Activated CD4-positive, CD25-positive, alpha-beta regulatory T cell treated with anti-CD3 and anti-CD28 coated beads, Interleukin-2, amount 50 U/mL, for 16 hours (primary cell): ENCODE results near the gene PCAT6.
"Not testable (repeated sequence)": the region's sequence is repeated elsewhere in the genome, so short reads cannot be mapped to it uniquely, and the experiment has no call there.

Source experiments
- DNase-seq: peaks from one replicate; pipeline ENCODE4 v3.0.0-alpha.2; 2020; ENCODE audit warnings: low read depth, low spot score

The PCAT6 gene

DNA sequence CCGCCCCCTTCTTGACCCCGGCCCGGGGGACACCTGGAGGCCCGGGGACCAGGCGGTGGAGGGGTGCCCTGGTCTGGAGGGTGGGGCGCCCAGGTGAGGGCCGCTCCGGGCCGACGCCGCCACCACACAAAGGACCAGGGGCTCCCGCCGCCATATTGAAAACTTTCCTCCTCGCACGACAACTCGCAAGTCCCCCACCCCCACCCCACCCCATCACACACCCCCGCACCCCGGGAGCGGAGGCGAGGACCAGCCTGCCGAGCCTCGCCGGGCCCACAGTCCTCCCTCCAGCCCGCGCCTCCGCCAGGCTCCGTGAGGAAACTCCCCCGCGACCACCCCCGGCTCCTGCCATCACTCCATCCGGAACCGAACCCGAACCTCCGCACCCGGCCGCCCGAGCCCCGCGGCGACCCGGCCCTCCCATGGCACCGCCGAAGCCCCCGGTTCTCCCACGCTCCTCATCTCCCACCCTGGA, 3.3 kb upstream of the PCAT6 start:
- no peak for DNase-seq

DNA sequence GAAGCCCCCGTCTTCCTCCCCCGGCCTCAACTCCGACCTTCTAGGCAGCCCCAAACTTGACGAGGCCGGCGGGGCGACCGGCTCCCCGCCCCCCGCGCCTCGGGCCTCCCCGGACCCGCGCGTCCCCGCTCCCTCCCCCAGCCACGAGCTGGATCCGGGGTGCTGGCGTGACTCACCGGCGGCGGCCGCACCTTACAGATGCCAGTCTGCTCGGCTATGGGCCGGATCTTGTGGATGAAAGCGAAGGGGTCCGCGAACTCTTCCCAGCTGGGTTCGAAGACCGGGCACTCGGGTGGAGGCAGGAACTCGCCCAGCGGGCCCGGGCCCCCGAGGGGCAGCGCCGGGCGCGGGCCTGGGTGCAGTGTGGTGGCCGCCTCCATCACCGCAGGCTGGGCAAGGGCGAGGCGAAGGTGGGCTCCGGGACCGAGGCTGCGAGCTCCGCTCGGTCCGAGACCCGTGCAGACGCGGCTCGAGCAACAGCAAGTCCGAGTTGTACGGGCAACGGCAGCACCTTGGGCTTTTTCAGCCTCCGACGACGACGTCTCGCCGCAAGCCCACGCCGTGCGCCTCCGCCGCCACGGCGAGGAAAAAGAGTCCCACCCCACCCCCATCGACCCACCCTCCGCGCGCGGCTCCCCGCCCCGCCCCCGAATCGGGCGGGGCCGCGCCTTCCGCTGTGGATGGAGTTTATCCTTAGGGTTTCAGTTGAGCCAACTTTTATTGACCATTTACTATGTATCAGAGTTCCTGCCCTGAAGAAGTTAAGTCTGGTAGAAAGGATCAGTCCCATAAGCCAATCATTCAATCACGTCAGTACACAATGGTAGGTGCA, 2.6 kb upstream of the PCAT6 start, which contains the start of gene KDM5B:
Gene KDM5B (minus strand): TSS at position 496 of the 832 bp plus-strand sequence. CDS start 116 bp downstream, at position 380.
- peak; percentile 27 for DNase-seq

DNA sequence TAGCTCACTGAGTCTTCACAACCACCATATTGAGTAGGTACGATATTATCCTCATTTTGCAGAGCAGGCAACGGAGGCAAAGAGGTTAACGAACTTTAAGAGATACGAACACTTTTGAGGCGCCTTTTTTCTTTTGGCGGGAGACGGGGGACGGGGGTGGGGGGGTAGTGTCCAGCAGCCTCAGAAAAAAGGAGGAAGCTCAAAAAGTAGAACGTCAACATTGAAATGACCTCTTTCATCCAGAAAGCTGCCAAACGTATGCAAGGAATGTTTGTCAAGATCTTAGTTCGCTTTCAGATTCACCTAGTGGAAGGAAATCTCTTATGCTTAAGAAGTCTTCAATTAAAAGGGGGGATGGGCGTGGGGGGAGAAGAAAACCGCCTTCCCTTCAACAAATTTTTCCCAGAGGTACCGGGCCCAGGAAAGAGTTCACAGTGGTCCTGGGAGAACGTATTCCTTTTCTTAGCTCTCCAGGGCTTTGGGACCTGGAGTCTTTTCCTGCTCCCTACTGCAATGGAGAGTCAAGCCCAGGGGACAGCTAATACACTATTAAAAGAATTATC, 1.1 kb upstream of the PCAT6 start:
- no peak for DNase-seq

DNA sequence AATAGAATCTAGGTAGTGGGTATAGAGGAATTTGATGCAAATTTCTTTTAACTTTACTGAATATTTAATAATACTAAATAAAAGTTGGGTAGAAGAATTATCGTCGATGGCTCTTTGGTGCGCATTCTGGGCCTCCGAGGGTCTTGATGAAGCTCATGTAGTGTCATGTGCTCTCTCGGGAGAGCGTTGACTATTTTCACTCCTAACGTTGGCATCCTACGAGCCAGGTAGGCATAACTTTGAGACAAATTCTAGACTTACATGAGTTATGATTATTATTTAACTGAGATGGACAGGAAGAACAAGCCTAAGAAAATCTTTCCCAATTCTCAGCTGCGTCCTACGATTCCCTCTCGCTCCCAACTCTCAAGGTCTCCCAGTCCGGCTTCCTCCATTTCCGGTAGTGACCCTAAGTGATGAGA, 550 bp upstream of the PCAT6 start:
- no peak for DNase-seq

DNA sequence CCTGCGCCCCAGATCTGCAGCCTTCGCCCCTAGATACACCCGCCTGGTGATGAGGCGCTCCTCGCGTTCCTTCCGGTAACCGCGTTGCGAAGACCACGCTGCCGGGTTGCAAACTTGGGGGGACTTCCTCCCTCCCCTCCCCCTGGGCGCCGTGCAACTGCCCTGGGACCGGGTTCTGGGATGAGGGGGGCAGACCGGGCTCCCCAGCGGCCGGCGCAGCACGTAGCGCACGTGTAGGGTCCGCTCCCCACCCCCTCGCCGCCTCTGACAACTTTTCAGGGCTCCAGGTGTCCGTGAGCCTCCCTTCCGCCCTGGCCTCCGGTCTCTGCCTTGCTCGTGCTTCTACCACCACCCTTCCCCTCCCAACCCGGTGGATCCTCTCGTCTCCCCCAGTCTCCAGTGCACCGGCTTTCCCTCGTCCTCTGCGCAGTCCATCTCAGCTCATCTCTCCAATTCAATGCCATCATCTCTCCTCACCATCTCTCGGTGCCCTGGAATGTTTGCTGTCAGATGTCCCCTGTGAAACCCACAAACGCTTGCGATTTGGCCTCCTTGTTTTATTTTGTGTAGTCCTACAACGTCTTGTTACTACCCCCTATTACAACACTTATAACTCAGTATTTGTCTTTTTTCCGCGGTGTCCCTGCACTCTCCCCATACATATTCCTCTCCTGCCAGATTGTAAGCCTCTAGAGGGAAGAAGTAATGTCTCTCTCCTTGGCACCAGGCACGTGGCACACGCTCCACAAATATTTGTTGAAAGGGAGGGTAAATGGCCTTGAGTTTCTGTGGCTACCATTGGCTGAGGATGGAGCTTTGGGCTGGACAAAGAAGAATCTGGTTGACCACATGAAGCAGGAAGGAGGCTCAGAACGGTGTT, 782 bp downstream of the PCAT6 start:
- no peak for DNase-seq

DNA sequence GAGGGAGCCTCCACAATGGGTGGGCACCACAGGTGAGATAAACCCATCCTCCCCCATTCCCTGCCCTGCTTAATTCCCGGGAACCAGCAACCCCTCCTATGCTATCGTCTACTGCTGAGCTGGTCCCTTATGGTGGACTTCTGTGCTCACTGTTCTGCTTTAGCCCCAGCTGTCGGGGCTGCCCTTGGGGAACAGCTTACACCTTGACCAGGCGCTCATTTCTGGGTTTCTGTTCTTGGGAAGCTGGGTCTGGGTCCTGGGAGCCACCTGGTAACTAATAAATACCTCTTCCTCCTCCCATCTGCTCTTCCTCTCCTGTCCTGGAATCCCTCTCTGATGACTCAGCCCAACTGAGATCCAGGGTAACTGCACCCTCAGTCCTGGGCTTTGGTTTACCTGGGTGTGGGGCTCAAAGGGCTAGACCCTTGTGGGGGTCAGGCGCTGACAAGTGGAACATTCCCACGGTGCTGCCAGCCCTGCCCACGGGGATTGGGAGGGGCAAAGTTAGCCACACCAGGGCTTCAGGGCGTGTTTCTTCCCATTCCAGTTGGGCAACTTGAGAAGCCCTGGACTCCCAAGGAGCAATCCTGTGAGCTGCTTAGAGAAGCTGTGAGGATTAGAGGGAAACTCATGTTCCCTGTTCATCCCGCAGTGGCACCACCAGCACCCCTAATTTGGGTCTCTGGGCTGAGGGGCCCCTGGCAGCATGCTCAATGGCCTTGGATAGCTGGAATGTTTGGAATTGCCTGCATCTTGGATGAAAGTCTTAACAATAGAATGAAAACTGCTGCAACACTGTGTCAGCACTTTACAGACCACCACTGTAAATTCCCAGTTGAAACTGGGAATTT, 1.6 kb downstream of the PCAT6 start:
- no peak for DNase-seq

DNA sequence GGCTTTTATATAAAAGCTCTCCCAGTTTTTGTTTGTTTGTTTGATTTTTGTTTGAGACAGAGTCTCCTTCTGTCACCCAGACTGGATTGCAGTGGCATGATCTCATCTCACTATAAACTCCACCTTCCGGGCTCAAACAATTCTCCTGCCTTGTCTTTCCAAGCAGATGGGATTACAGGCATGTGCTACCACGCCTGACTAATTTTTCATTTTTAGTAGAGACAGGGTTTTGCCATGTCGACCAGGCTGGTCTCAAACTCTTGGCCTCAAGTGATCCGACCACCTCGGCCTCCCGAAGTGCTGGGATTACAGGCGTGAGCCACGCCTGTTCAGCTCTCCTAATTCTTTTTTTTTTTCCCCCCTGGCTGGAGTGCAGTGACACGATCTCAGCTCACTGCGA, 4.4 kb downstream of the PCAT6 start:
- DNase-seq: no peak

DNA sequence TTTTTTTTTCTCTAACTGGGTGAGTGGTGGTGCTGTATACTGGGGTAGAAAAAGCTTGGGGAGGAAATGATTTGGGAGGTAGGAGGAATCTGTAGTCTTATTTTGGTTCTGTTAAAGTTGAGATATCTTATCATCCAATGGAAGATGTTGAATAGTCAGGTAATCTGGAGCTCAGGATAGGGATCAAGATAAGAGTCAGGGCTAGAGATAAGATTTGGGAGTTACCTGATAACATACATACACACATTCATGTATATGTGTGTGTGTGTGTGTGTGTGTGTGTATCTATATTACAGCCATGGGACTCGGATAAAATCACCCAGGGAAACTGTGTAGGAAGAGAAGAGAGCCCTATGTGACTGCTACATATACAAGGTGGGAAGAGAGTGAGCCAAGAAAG, 8.1 kb downstream of the PCAT6 start:
- no peak for DNase-seq

DNA sequence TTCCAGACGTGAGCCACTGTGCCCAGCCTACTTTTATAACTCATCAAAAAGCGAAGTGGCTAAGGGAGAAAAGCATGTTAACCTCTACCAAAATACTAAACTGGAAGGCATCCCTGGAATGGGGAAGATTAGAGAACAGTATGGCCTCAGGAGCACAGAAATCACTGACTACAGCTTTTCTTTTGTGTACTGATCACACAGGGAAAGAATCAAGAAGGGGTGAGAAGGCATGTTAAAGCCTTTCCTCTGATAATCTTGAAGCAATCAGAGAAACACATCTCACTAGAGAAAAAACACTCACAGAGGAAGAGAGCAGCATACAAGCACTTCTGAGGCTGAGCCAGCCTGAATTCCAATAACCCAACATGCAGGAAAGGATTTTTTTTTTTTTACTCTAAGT, 10.7 kb downstream of the PCAT6 start:
- DNase-seq: no peak

DNA sequence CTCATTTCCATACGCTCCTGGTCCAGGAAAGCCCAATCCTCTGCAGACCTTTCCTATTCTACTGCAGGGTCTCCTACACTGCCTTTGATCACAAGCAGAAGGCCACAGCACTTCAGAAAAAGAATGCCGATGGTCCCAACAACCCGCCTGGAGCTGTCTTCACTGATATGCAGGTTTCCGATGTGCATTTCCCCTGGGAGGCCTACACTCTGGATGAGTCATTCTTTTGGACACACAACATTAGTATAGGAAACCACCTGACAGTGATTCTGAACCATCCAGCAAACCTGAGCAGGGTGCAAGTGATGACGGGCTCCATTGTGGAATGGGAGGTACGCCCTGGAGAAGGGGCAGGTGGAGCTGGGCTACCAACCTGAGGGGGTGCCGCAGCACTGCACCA, 15.0 kb downstream of the PCAT6 start:
- no peak for DNase-seq

DNA sequence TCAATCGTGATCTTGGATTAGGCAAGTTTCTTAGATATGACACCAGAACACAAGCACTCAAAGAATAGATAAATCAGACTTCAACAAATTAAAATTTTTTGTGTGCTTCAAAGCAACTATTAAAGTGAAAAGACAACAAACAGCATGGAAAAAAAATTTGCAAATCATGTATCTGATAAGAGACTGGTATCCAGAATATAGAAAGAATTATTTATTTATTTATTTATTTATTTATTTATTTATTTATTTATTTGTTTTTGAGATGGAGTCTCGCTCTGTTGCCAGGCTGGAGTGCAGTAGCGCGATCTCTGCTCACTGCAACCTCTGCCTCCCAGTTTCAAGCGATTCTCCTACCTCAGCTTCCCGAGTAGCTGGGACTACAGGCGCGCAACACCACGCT, 18.5 kb downstream of the PCAT6 start:
- not testable (repeated sequence) for DNase-seq

DNA sequence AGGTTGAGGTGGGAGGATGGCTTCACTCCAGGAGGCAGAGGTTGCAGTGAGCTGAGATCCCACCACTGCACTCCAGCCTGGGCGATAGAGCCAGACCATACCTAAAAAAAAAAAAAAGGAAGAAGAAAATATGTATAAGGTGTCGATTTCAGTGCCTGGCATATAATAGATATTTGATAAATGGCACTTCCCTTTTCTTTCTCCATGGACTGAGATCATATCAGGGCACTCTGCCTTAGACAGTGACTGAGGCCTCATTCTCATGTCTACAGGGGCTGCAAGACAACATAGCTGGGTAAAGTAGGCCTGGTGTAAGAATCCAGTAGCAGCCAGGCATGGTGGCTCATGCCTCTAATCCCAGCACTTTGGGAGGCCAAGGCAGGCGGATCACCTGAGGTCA, 21.2 kb downstream of the PCAT6 start:
- DNase-seq: no peak

DNA sequence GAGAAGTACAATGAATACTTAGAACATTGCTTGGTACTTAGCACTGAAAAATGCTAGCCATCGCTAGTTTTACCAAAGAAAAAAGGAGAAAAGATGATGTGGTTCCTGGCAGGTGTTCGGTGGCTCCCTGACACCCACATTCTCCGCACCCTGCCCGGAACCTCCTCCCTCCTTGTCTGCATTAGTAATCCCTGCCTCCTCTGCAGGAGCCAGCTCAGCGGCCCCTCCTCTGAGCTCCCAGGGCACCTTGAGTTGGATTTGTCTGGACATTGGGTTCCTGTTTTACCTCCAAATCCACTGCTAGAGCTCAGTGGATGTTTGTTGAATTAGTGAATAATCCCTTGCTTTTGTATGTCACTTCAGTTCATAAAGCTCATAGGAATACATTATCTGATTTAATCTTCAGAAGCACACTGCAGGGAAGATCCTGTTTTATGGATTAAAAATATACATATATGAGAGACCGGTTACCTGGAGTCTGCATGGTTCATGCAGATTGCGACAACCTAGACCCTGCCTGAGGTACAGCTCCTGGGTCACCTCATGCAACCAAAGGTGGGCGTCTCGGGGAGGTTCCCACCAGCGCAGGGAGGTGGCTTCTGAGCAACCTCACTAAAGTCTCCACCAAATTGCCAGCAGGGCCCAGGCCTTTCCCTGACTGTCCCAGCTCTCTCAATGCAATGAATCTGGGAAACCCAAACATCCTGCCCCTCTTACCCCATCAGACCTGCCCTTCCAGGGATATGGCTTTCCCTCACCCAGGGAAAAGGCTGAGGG, 24.2 kb downstream of the PCAT6 start:
- DNase-seq: no peak

DNA sequence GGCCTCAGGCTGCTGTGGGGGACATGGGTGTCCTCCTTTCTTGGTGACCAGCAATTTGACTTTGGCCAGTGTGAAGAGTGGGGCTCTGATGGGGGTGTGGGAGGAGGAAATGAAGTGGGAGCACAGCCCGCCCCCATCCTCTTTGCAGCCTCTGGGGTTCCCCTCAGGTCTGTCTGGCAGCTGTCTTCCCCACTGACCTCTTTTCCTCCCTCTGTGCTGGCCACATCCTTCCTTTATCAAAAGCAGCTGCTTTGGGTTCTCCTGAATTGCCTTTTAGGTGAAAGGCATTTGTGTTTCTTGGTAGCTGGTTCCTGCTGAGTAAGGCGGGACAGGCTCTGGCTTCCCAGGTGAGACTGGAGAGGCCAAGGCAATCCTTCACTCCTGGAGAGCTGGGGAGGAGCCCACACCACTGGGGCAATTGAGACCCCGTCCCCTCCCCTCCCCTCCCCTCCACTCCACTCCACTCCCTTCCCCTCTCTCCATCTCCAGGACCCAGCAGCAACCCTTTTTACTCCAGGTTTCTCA, 24.9 kb downstream of the PCAT6 start:
- DNase-seq: no peak

DNA sequence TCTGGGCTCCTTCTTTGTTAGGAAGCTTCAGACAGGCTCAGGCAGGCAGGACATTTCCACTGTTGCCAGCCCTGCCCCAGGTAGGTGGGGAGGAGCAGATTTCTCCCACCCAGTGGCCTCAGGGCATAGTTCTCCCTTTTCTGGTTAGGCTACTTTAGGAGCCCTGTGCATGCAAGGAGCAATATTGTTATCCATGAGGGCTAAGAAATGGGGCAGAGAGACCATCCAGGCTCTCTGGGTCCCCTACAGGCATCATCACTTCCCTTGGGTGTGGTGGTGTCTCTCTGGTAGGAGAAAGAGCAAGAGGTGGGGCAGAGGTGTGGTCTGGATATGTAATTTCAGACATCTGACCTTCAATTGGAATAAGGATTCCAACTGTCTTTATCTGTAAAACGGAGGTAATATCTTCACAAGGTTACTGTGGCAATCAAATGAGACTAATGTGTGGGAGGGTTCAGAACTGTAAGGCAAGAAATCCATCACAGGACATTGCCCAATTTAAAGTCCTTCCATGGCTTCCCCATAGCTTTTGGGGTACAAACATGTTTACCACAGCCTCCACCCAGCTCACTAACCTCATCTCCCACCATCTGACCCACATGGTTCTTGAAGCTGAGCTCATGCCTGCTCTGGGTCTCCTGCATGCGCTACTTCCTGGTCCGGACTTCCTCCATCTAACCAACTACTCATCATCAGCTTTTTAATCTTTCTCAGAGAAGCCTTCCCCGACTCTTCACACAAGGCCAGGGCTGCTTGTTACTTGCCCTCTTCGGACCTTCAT, 26.1 kb downstream of the PCAT6 start:
- no peak for DNase-seq

DNA sequence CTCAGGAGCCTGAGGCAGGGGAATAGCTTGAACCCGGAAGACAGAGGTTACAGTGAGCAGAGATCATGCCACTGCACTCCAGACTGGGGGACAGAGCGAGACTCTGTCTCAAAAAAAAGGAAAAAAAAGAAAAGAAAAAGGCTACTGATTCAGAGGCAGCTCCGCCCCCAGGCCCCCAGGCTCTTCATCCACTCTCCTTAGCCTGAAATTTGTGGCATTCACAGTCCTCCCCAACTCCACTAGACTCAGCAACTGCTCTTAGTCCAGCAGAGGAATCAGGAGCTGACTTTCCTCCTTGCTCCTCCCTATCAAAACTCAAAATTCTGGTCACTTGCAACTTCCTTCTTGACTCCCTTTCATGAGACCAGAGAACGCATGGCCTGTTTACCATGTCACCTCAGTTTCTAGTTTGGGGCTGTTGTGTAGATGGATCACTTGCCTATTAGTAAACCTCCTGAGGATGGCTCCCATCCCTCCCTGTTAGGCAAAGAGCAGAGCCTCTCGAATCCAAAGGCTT, 27.1 kb downstream of the PCAT6 start:
- no peak for DNase-seq

DNA sequence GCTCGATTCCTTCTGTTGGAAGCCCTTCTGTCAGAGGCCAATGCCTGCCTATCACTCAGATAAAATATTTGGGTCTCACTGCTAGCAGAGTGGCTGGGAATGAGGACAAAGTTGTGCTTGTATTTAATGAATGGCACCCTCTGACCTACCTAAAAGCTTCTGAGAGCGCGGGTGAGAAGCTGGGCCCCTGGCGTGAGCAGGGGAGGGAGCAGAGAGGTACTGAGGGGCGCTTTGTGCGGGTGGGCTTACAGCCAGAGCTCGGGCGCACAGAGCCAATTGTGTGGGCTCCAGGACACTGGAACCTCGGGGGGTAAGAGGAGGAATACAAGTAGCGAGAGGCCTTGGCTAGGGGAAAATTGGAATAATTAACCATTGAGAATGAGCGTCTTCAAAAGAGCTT, 32.3 kb downstream of the PCAT6 start:
- DNase-seq: no peak

DNA sequence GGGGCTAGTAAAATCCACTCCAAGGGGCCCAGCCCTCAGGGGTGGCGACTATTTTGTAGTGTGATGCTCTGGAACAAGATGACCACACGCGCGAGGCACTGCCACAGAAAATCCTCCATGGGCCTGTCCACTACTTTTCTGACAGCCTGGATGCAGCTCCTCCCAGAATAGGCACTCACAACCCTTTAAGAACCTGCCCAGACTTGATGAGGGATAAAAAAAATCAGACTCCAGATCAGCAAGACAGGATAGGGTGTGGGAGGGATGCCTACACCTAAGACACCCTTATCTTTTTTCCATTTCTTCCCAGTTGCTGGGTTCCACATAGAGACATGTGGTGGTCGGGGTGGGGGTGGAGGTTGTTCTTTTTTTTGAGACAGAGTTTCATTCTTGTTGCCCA, 33.5 kb downstream of the PCAT6 start:
- DNase-seq: no peak

DNA sequence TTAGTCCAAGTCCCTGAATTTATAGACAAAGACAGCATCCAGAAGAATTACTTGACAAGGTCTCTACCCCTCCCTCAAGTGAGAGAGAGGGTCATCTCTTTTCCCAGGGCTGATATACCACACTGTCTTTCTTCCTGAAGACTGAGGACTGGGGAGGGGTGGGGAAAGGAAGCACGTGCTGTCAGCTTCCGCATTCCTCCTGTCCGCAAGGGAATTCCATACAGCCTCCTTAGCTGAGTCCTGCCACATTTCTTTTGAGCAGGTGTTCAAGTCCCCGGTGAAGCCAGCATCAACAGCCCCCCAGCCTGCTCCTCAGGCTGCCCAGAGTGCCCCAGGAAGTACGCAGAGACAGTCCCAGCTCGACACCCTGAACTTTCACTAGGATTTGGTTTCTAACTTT, 34.2 kb downstream of the PCAT6 start:
- DNase-seq: no peak
